Nucleus accumbens (tissue), 56 donors: ENCODE data around the gene MAP4.
"Not testable (repeated sequence)": the region's sequence is repeated elsewhere in the genome, so short reads cannot be mapped to it uniquely, and the experiment has no call there.

ENCODE experiments used
- DNase-seq, 56 donors: peaks; one replicate each; lab custom pipeline; 2025; lab: John Stamatoyannopoulos, UW

Gene MAP4

GRCh38 chr3:47901280-47901833 is 114.9 kb downstream of the MAP4 start:
- DNase-seq: no peak

DNA sequence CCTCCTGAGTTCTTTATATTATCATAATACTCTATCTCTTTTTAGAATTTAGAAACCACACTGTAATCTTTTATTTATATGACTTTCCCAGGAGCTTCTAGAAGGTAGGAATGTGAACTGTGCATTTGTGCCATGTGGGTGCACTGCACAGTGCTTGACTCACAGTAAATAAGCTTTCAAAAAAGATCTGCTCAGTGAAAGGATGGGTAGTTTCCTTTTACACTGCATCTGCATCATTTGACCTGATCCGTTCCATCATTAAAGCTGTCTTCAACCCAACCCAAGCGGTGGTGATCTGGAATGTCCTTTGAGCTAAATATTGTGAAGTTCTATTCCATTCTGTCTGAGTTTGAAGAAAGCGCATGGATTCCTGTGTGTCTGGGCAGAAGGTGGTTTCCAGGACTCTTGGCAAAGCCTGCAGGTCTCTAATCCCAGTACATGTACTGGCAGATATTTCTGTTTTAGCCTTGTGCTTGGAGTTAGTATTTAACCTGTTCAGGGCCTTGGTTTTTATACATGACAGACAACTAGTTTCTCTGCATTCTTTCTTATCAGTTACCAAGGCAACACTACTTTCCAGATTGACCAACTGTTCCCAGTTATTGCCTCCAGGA is 116.6 kb downstream of the MAP4 start:
- no peak for DNase-seq

DNA sequence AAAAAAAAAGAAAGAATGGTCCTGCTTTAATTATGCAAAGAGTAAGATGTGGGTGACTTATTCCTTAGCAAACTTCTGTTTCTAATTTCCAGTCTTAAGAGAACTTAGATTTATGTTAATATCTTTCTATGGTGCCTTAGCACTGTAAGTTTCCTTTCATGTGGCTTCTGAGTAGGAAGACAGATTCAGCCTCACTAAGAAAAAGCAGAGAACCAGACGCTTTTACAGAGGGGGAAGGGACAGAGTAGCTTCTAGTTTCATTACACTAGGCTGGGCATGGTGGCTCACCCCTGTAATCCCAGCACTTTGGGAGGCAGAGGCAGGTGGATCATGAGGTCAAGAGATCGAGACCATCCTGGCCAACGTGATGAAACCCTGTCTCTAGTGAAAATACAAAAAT is 118.3 kb downstream of the MAP4 start:
- no peak for DNase-seq

- no peak for DNase-seq
These were observed 119.5 kb downstream of the MAP4 start for GRCh38 chr3:47896736-47897135.

DNA sequence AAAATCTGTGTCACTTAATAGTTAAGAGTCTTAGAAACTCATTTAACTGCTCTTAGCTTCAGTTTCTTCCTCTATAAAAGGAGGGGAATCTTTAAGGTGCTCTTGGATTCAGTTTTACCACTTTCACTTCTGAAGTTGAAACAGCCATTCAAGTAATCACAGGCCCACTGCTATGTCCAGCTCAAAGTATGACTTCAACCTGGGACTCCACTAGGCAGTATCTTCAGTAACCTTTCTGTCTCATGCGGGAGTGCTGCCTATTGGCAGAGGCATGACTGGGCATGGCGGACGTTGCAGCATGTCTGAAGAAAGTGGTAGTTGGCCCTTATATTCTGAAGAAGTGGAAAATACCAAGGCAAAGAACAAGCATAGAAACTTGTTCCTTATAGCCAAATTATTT is 121.0 kb downstream of the MAP4 start:
- no peak for DNase-seq

- peak in 39 of 56 donors; percentile 7 to 67 (median 27) for DNase-seq
These were observed 123.8 kb downstream of the MAP4 start for GRCh38 chr3:47892286-47893040.

GRCh38 chr3:47891613-47892005 is 124.6 kb downstream of the MAP4 start:
- DNase-seq: no peak

DNA sequence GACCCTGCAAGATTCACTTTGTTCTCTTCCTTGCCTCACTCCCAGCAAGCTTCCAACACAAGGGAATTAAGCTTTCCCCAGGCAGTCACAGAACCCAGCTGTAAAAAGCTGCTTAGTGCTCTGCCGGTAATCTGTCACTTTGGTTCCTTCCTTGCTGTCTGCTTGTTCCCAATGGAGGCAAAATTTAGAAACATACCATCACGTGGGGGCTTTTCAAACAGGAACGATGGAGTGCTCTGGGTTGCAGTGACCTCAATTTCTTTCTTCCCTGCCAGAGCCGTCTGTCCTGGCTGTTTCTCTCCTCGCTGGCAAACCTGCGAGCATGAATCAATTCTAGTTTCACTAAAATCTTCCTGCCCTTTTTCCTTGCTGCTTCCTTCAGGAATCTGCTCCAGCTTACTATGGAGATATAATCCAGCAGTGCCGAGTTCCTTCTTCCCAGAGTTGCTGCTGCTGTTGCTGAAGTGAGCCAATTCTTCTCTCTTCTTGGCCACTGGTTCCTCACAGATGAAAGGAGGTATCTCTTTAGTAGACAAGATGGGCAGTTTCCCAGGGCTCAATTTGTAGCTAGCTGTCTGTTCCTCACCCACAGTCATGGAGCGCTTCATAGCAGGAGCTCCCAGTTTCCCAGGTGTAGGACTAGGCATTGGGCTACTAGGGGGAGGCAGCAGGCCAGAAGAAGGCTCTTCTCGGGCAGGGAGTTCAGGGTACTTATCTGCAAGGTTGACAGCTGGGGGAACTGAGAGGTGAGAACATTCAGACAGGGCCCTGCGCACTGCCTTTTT is 125.2 kb downstream of the MAP4 start:
- DNase-seq: peak in 38 of 56 donors; percentile 9 to 69 (median 34)

DNA sequence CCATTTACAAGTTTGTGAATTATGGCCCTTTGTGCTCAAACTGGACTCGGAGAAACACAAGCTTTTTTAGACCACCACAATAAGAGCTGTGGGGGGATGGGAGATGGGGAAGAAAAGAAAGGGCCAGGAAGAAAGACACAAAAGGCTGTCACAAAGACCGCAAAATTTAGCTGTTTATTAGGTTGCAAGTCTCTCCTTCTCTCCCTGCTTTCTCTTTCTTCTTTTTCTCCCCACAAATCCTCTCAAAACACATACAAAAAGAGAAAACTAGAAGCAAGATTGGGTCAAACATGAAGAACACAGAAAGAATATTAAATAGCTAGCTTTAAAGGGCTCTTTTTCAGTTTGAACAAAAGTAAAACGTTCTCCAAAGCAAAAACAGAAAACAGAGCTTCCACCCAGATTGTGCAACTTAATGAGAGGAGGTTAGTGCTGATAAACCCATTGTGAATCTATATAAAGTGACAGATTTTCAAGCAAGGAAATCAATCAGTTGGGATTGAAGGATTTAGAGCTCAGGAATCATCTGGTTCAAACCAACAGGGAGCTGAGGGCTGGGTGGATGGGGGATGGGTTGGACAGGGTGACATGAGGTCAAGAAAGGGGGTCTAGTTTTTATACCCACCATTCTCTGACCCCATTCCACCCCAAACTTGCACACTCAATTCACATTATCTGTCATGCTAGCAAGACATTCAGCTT is 125.9 kb downstream of the MAP4 start:
- DNase-seq: peak in 3 of 56 donors; percentile 3 to 47 (median 40)

GRCh38 chr3:47888986-47889757 is 127.0 kb downstream of the MAP4 start:
- DNase-seq: no peak

GRCh38 chr3:47887991-47888390 is 128.2 kb downstream of the MAP4 start:
- DNase-seq: not testable (repeated sequence)

DNA sequence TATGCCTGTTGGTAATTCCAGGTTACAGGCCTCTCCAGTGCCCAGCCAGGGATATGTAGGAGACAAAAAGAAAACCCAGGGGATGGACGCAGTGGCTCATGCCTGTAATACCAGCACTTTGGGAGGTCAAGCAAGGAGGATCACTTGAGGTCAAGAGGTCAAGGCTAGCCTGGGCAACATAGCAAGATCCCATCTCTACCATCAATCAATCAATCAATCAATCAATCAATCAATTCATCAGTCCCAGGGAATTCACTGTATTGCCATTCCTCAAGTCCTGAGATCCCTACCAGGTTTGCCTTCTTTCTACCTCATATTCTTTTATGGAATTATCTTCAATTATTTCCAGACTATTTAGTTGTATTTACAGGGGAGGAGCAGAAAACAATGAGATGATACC is 131.0 kb downstream of the MAP4 start:
- DNase-seq: no peak

DNA sequence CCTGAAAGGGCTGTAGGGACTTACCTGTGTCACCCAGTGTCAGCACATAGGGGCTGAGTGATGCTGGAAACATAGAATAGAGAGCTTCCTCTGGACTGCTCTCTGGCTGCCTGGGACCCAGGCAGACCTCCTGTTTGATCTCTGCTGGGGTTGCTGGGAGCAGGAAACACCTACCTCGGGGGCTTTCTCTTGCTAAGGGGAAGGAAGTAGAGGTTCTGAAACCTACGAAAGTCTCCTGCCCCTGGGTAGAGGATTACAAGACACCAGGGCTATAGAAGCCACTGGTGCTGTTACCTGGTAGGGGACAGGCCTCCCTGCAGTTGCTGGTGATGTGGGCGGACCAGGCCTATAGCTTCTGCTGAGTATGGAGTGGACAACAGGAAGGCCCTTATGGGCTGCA is 131.6 kb downstream of the MAP4 start:
- DNase-seq: no peak

- DNase-seq: no peak
These were observed 133.9 kb downstream of the MAP4 start for GRCh38 chr3:47882338-47882737.

DNA sequence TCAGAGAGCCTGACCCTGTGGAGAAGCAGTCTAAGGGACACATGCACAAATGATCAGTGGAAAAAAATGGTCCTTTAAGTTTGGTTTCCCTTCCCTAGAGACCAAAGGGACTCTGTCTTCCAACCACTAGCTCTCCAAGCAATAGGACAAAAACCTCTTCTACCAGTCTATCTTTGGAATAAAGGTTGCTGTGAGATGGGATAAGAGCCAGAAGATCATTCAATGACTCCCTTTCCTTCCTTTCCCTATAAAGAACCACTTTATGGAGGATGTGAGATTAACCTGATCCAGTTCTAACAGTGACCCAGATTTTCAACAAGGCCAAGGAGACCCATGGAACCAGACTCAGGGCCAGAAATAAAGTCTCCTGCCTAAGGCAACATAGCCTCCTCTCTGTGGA is 138.5 kb downstream of the MAP4 start:
- no peak for DNase-seq

GRCh38 chr3:47877290-47877689 is 138.9 kb downstream of the MAP4 start:
- DNase-seq: no peak

GRCh38 chr3:47874913-47875312 is 141.3 kb downstream of the MAP4 start:
- DNase-seq: no peak

DNA sequence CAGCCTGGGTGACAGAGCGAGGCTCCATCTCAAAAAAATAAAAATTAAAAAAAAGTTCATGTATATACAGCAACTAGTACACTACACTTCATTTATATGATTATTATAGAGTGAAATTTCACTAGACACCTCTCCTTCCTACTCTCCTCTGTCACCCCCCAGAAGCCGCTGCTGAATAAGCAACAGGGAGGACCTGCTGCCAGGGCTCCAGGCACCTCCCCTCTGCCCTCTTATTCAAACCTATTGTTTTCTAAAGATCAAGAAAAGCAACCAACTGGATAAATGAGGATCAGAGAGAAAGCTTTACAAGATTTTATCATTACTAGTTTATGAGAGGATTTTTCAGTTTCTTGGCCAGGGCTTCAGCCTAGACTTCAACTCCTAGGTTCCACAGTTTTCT is 141.8 kb downstream of the MAP4 start:
- DNase-seq: no peak

DNA sequence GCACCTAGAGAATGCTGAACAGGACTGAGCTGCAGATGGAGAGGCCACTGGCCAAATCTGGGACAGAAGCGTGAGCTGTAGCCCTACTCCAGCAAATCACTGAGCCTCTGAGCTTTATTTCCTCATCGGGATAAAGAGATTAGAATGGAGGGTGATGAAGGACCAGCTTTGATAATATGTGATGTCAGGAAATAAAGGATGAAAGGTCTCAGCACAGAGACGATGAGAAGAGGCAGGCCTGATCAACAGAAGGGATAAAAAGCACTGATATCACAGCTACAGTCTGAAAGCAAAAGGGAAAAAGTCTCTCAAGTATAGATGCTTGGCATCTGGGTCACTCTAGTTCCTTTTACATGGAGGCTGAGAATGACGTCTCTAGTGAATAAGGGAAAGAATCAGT is 143.3 kb downstream of the MAP4 start:
- no peak for DNase-seq

- no peak for DNase-seq
These were observed 144.8 kb downstream of the MAP4 start for GRCh38 chr3:47871389-47871788.
